Measurements from ENCODE around the gene QRFP.
"Not testable (repeated sequence)": the region's sequence is repeated elsewhere in the genome, so short reads cannot be mapped to it uniquely, and the experiment has no call there.

Gene QRFP

DNA sequence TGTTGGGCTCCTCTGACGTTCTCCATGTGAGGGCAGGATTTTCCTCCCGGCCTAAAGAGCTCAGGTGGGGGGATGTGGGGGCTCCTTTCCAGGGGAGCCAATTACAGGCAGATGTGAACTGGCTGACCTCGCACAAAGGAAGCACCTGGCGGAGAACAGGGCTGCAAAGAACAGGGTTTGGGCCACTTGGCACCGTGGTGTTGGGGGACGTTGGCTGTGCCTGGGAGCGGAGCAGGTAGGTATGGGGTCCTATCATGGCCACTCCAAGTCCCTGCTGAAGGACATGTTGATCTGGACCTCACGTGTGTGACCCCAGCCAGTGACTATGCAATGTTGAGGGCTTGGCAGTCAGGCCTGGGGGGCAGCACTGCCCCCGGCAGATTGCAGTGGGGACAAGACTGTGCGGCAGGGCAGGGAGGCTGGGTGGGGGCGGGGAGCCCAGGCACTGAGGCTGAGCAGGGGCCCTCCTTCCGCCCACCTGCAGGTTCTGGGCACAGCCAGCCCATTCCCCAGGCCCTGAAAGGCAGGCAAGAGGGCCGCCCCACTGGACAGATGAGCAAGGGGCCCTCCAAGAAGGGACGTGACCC is 23.0 kb upstream of the QRFP start:
- no peak for DNase-seq

GRCh38 chr9:130918826-130919558 is 22.4 kb upstream of the QRFP start:
- DNase-seq = no peak

DNA sequence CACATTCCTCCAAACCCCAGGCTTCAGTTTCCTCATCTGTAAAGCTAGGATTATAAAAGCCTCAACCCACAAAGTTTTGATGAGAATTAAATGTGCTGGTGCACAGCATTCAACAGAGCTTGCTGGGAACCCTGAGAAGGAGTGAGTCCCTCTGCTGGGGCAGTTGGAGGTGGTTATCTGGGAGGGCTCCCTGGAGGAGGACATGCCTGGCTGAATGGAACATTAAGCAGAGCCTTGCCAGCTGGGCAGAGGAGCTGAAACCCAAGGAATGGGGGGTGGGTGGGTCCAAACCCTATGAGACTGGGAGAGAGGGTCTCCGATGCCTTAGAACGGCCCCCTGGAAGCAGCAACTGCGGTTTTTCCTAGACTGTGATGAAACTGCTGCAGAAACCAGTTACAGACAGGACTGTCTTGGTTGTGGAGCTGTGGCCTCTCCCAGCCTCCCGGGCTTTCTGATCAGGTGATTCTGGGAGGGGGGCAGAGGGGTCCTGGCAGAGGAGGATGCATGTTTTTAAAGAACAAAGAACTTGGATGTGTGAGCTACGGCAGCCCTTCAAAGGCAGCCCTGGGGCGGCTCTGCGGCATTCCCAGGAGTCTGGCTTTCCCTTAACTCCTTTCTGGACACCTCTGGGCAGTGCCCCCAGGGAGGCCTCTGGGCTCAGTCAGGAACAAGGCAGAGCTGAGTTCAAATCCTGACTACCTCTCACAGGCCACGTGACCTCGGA is 21.7 kb upstream of the QRFP start:
- DNase-seq = no peak

- DNase-seq = no peak
Observed at GRCh38 chr9:130917168-130917960, 20.8 kb upstream of the QRFP start.

GRCh38 chr9:130915096-130915447 is 18.5 kb upstream of the QRFP start:
- DNase-seq = no peak

GRCh38 chr9:130914417-130915095 is 17.9 kb upstream of the QRFP start:
- DNase-seq = no peak

- DNase-seq = no peak
Observed at GRCh38 chr9:130913599-130914416, 17.2 kb upstream of the QRFP start.

GRCh38 chr9:130912932-130913598 is 16.5 kb upstream of the QRFP start:
- DNase-seq = no peak

- no peak for DNase-seq
Observed at GRCh38 chr9:130911254-130912049, 14.8 kb upstream of the QRFP start.

- DNase-seq = not testable (repeated sequence)
Observed at GRCh38 chr9:130910670-130911069, 14.1 kb upstream of the QRFP start.

GRCh38 chr9:130910041-130910440 is 13.4 kb upstream of the QRFP start:
- not testable (repeated sequence) for DNase-seq

GRCh38 chr9:130908878-130909355 is 12.3 kb upstream of the QRFP start:
- DNase-seq = no peak

DNA sequence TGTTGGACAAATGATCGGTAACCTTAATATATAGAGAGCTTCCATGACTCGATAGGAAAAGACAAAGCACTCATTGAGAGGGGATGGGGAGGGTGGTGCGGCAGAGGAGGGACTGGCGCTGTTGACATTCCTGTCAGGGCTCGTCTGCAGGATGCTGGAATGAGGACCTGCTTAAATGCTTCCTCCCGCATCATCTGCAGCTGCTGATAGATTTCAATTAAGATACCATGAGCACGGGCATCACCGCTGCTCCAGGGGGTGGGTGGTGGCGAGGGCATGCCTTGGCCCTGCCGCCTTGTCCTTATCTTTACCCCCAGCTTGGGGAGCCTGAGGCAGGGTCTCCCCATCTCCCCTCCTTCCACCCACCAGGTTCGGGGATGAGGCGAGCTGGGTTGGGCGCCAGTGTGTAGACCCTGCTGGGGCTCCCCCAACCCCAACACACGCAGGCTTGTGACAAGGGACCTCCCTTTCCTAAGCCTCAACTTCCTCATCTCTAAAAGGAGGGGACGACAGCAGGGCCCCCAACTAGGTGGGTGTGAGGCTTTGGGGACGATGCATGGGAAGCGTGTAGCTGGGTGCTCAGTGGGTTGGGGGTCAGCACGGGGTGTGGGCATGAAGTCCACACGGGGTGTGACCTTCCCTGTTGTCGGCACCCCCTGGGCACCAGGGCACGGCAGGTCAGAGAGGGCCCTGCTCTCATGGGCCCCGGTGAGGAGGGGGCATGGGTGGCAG is 11.7 kb upstream of the QRFP start:
- DNase-seq = no peak

GRCh38 chr9:130906735-130907416 is 10.3 kb upstream of the QRFP start:
- no peak for DNase-seq

DNA sequence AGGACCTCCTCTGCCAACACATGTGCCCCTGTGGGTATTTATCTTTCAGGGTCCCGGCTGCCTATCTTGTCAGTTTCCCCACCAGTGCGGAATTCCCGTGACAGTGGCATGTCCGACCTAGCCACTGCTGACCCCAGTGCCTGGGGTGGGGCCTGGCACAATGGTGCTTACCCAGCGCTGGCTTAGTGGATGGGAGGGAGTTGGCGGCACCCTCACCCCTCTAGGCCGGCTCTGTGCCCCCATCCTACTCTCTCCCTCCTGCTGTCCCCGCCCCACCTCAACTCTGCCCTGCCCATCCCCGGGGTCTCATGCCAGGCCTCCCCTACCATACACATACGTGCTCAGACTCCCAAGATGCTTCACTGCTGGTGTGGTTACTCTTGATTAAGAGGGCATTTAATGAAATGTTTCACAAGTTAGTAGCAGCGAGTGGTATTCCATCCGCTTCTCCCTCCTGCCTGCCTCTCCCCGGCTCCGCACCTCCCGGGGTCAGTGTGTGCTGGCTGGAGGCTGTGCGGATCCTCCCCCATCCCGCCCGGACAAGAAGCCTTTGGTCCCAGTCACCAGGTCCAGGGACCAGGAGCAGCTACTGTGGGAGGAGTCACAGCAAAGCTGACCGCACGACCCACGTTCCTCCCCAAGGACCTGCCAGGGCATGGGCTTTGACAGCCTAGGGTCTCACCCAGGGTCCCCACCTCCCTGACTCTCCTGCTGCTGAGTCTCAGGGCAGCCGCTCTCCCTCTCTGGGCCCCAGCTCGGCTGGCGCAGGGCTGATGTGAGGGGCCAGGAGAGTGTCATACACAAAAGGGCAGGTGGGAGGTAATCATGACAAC is 9.5 kb upstream of the QRFP start:
- no peak for DNase-seq

DNA sequence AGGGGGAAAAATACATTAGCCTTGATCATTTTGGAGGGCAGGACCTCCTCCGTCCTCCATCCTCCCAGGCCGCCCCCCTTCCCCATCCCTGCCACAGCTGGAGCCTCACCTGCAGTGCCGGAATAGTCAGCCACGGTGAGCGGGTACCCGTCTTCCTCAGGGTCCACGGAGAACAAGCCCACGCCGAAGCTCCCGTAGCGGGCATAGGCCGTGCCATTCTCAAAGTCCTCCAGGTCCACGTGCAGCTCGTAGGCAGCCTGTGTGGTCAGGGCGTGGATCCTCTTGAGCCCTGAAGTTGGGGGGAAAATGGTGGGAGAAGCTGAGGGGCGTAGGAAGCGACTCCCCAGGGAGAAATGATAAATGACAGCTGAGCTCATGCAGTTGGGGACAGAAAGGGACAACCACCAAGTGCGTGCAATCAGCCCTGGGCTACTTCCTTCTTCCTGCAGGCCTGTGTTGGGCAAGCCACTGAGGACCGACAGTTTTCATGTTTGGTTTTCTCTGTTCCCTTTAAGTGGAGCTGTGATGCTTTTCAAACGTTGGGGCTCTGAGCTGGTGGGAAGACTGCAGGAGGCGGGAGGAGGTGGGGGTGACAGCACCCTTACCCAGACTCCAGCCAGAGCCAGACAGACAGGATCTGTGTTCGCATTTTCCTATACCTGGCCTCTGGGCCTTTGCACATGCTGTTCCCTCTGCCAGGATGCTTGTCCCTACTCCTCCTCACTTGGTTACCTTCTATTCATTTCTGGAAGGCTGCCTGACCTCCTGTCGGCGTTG is 8.7 kb upstream of the QRFP start:
- DNase-seq = no peak
